HCT116 (cell line): Measurements from ENCODE around the gene HLCS. TPM values are rescaled to one million over a fixed set of nuclear protein-coding genes. Genes with fewer than 3 reads are reported as not detected.

Experiments used
- ATAC-seq: fragments of 200-7000 bp; cut with Tn5 transposase; 2 replicates; pipeline ENCODE4 v1.9.1; 2020; ENCODE audit warnings: mild to moderate bottlenecking, moderate library complexity
- BruUV-seq: library from RNA; stranded (reverse); fragments of 400-500 nt; replicated peaks from 2 replicates; lab custom pipeline; 2021; lab: Mats Ljungman, UMichigan
- CTCF ChIA-PET: fragments of 300-600 bp; sonication (Branson Sonifier 250); formaldehyde crosslinking; loops from one replicate; lab custom pipeline; 2021; ENCODE audit warnings: antibody characterized with exemption; lab: Charles Lee
- POLR2A ChIA-PET: fragments of 300-600, 350-600 bp; sonication (Branson Sonifier 250); formaldehyde crosslinking; loops from one replicate; lab custom pipeline; 2021; ENCODE audit warnings: antibody characterized with exemption; lab: Charles Lee
- RAD21 ChIA-PET, 2 experiments: fragments of 300-600 bp; sonication (Branson Sonifier 250); formaldehyde crosslinking; loops; one replicate each; lab custom pipeline; 2023; ENCODE audit warnings: low total read pairs in 2 of 2; ENCODE audit not compliant: uncharacterized antibody in 2 of 2, unreplicated experiment in 2 of 2, low non-redundant PET in 1 of 2; lab: Charles Lee
- DNase-seq: peaks from one replicate; pipeline ENCODE4 v3.0.0-alpha.2; 2010; ENCODE audit warnings: low read depth, low spot score
- H2AFZ ChIP-seq: fragments of 200-600 bp; shearing (Covaris generic), sonication (generic); 2 replicates; pipeline ENCODE4 v1.6.1; 2017; ENCODE audit warnings: low read depth, mixed run types, mixed read lengths, antibody characterized with exemption, low read length; ENCODE audit not compliant: poor library complexity, severe bottlenecking
- H3K27ac ChIP-seq: 2 replicates; pipeline ENCODE4 v1.5.1; 2012; ENCODE audit warnings: low read depth, low read length
- H3K27me3 ChIP-seq: fragments of 200-600 bp; sonication (generic); 2 replicates; pipeline ENCODE4 v1.6.1; 2016; ENCODE audit warnings: mixed run types, low read length, mixed read lengths; ENCODE audit not compliant: insufficient read depth
- H3K36me3 ChIP-seq, 2 experiments: fragments of 200-500 bp in 1 of 2; fragments of 200-600 bp in 1 of 2; sonication (Bioruptor generic) in 1 of 2; sonication (generic) in 1 of 2; 2 replicates each; pipeline versions ENCODE4 v1.5.1 to v1.6.1; 2014 to 2016; ENCODE audit warnings: low read length in 2 of 2, inconsistent platforms in 1 of 2, mixed read lengths in 1 of 2, mixed run types in 1 of 2; ENCODE audit not compliant: insufficient read depth in 2 of 2, control insufficient read depth in 1 of 2
- H3K4me1 ChIP-seq, 2 experiments: fragments of 200-600 bp in 1 of 2; sonication (generic) in 1 of 2; 2 replicates each; pipeline versions ENCODE4 v1.5.1 to v1.6.1; 2012 to 2017; ENCODE audit warnings: low read length in 2 of 2, inconsistent platforms in 1 of 2, mild to moderate bottlenecking in 1 of 2, mixed read lengths in 1 of 2, mixed run types in 1 of 2, moderate library complexity in 1 of 2; ENCODE audit not compliant: insufficient read depth in 2 of 2, control insufficient read depth in 1 of 2
- H3K4me2 ChIP-seq: fragments of 200-600 bp; sonication (generic); 2 replicates; pipeline ENCODE4 v1.6.1; 2017; ENCODE audit warnings: mixed run types, low read length, mixed read lengths
- H3K4me3 ChIP-seq, 2 experiments: fragments of 200-600 bp in 1 of 2; sonication (generic) in 1 of 2; replicated peaks in 1 of 2; 2 replicates each; pipeline ENCODE4 v1.5.1; 2011 to 2016; ENCODE audit warnings: low read length in 2 of 2, control low read depth in 1 of 2, low read depth in 1 of 2, mild to moderate bottlenecking in 1 of 2, mixed read lengths in 1 of 2, mixed run types in 1 of 2
- H3K79me2 ChIP-seq: fragments of 200-600 bp; sonication (generic); 2 replicates; pipeline ENCODE4 v1.6.1; 2017; ENCODE audit warnings: mild to moderate bottlenecking, mixed run types, low read length, moderate library complexity, mixed read lengths; ENCODE audit not compliant: insufficient read depth
- H3K9ac ChIP-seq: fragments of 200-600 bp; sonication (generic); 2 replicates; pipeline ENCODE4 v1.6.1; 2016; ENCODE audit warnings: low read length, mixed read lengths
- H3K9me2 ChIP-seq: fragments of 200-600 bp; sonication (generic), shearing (Covaris generic); 2 replicates; pipeline ENCODE4 v1.6.1; 2017; ENCODE audit warnings: mixed run types, mild to moderate bottlenecking, moderate library complexity; ENCODE audit not compliant: insufficient read depth
- H3K9me3 ChIP-seq, 2 experiments: fragments of 200-500 bp in 1 of 2; fragments of 200-600 bp in 1 of 2; sonication (Bioruptor generic) in 1 of 2; sonication (generic) in 1 of 2; 2 replicates each; pipeline ENCODE4 v1.6.1; 2014 to 2017; ENCODE audit warnings: low read length in 2 of 2, mixed read lengths in 2 of 2, inconsistent platforms in 1 of 2, low read depth in 1 of 2, mild to moderate bottlenecking in 1 of 2, mixed run types in 1 of 2, moderate library complexity in 1 of 2; ENCODE audit not compliant: control insufficient read depth in 1 of 2, insufficient read depth in 1 of 2
- H4K20me1 ChIP-seq: fragments of 200-600 bp; sonication (generic), shearing (Covaris generic); 2 replicates; pipeline ENCODE4 v1.6.1; 2017; ENCODE audit warnings: mixed run types, mild to moderate bottlenecking, moderate library complexity; ENCODE audit not compliant: insufficient read depth
- ATF3 ChIP-seq: IDR thresholded peaks from 2 replicates; pipeline ENCODE4 v1.6.1; 2012
- CBX3 ChIP-seq: IDR thresholded peaks from 2 replicates; pipeline ENCODE4 v1.6.1; 2012; ENCODE audit warnings: low read depth
- EGR1 ChIP-seq: IDR thresholded peaks from 2 replicates; pipeline ENCODE4 v1.6.1; 2012; ENCODE audit warnings: low read depth
- EZH2phosphoT487 ChIP-seq: fragments of 200-600 bp; IDR thresholded peaks from 2 replicates; pipeline ENCODE4 v1.6.1; 2018; ENCODE audit warnings: antibody characterized with exemption, borderline replicate concordance
- FOSL1 ChIP-seq: IDR thresholded peaks from 2 replicates; pipeline ENCODE4 v1.6.1; 2012; ENCODE audit warnings: low read depth
- POLR2A ChIP-seq: IDR thresholded peaks from 2 replicates; pipeline ENCODE4 v1.7.0; 2011; ENCODE audit warnings: borderline replicate concordance; ENCODE audit not compliant: insufficient read depth, insufficient read length; ENCODE audit errors: extremely low read depth
- REST ChIP-seq: IDR thresholded peaks from 2 replicates; pipeline ENCODE4 v1.6.1; 2012; ENCODE audit warnings: low read depth
- SP1 ChIP-seq: IDR thresholded peaks from 2 replicates; pipeline ENCODE4 v1.6.1; 2012; ENCODE audit warnings: low read depth
- ZBTB33 ChIP-seq: IDR thresholded peaks from 2 replicates; pipeline ENCODE4 v1.6.1; 2011; ENCODE audit warnings: mild to moderate bottlenecking, low read length, moderate library complexity; ENCODE audit not compliant: insufficient replicate concordance; ENCODE audit errors: extremely low read depth
- intact Hi-C: fragments of 100-400 bp; cut with micrococcal nuclease; formaldehyde crosslinking; loops from 2 replicates; pipeline ENCODE4 v1.10.0; 2022
- total RNA-seq: library from RNA; stranded (reverse); gene quantifications from one replicate; pipeline ENCODE4 v1.2.1, GENCODE V29; 2021; ENCODE audit not compliant: unreplicated experiment

HLCS gene
- total RNA-seq, 1 experiment from 2014 or later, result 18.5 TPM

GRCh38 chr21:36815284-36815683 is 151.2 kb downstream of the HLCS start:
- H3K4me3 ChIP-seq, result no peak overlapping the region
- no peaks in the 10 kb centered on the region for H4K20me1 ChIP-seq
- H3K27ac ChIP-seq, result no peak overlapping the region
- no peaks in the 10 kb centered on the region for H3K9me3 ChIP-seq
- no peak for TF ChIP-seq REST
- no peak for TF ChIP-seq ZBTB33
- no peak for TF ChIP-seq FOSL1
- no peak for TF ChIP-seq EZH2phosphoT487
- TF ChIP-seq ATF3, result no peak
- no peak for TF ChIP-seq EGR1
- no peak for TF ChIP-seq POLR2A
- TF ChIP-seq SP1, result no peak
- no peak for TF ChIP-seq CBX3
- H3K27me3 ChIP-seq, result no peaks in the 10 kb centered on the region
- no peaks in the 10 kb centered on the region for H3K79me2 ChIP-seq
- DNase-seq (no peak), ATAC-seq (no peak)
- no peaks in the 10 kb centered on the region for H3K4me1 ChIP-seq
- H3K36me3 ChIP-seq, result no peaks in the 10 kb centered on the region
- no peak overlapping the region for H2AFZ ChIP-seq
- no peak overlapping the region for H3K9ac ChIP-seq
- CTCF ChIA-PET, result no interaction called here
- RAD21 ChIA-PET, result no interaction called here
- no TSS peak for BruUV-seq
- no peaks in the 10 kb centered on the region for H3K9me2 ChIP-seq
- H3K4me2 ChIP-seq, result no peak overlapping the region
- intact Hi-C loops, result no loop called here
- POLR2A ChIA-PET, result no interaction called here
